ENCODE results near the gene ZNF827. TPM values are rescaled to one million over a fixed set of nuclear protein-coding genes. Genes with fewer than 3 reads are reported as not detected.

Gene ZNF827
- polyA plus RNA-seq, 1 donor from 2014 or later = 12.1 TPM

DNA sequence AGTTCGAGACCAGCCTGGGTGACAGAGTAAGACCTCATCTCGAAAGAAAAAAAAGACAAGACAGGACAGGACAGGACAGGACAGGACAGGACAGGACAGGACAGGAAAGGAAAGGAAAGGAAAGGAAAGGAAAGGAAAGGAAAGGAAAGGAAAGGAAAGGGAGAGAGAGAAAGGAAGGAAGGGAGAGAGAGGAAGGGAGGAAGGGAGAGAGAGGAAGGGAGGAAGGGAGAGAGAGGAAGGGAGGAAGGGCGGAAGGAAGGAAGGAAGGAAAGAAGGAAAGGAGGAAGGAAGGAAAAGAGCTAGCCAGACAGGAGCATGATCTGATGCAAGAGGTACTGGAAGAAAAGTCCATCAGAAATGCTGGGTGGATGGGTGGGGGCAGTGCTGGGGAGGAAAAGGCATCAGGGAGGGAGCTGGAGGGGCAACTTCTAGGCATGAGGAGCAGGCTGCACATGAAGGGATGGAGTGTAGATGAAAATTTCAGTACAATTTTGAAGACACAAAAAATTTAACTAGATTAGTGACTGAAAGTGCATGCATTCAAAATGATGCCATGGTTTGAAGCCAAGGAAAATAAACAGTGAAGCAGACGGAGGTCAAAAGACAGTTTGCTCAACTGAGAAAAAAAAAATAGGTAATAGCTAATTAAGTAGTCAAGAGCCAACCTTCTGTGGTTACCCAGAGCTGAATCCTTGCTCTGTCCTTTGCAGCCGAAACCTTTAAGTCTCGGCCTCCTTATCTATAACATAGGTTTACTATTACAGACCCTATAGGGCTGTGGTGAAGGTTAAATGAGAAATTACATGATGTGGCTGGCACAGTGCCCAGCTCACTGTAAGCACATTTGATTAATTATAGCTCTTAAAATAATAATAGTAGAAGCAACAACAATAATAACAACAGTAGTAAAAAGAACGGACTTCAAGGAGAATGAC lies 59.9 kb downstream of the ZNF827 start:
- Histone ChIP-seq H3F3A (ENCODE audit: insufficient read depth, low read length, poor library complexity, severe bottlenecking) (no peaks in the 10 kb centered on the region), H3K9me3 (ENCODE audit: low read length) (no peaks in the 10 kb centered on the region), H4K20me1 (ENCODE audit: insufficient read depth) (no peaks in the 10 kb centered on the region), H3K9me2 (ENCODE audit: insufficient read depth, low read length) (no peaks in the 10 kb centered on the region), H3K27me3 (ENCODE audit: insufficient read depth, low read depth, low read length) (no peaks in the 10 kb centered on the region), H3K27ac (ENCODE audit: low read length) (no peak overlapping the region), H3K36me3 (ENCODE audit: insufficient read depth, low read length) (peaks cover 4% of the 10 kb centered on the region), H2AFZ (ENCODE audit: low read depth, low read length) (no peak overlapping the region), H3K4me2 (ENCODE audit: low read length) (no peak overlapping the region), H3K9ac (ENCODE audit: low read length) (no peak overlapping the region), H3K4me3 (ENCODE audit: low read length) (no peak overlapping the region), H3K79me2 (replicated peaks; ENCODE audit: insufficient read depth, low read length) (peaks cover 7% of the 10 kb centered on the region)
- TF ChIP-seq TAF1 (IDR thresholded peaks at IDR 0.05; ENCODE audit: low read depth) (no peak), SMC3 (conservative IDR thresholded peaks at IDR 0.05; ENCODE audit: poor library complexity) (no peak), EP300 (conservative IDR thresholded peaks at IDR 0.05; ENCODE audit: poor library complexity, severe bottlenecking) (no peak), POLR2AphosphoS5 (IDR thresholded peaks at IDR 0.05) (no peak), EZH2 (IDR thresholded peaks at IDR 0.05; ENCODE audit: borderline replicate concordance, insufficient read depth, low read length, poor library complexity, severe bottlenecking) (no peak), RAD21 (conservative IDR thresholded peaks at IDR 0.05) (no peak), MXI1 (conservative IDR thresholded peaks at IDR 0.05; ENCODE audit: poor library complexity, severe bottlenecking) (no peak)
- TF ChIP-seq, protein P1, sequence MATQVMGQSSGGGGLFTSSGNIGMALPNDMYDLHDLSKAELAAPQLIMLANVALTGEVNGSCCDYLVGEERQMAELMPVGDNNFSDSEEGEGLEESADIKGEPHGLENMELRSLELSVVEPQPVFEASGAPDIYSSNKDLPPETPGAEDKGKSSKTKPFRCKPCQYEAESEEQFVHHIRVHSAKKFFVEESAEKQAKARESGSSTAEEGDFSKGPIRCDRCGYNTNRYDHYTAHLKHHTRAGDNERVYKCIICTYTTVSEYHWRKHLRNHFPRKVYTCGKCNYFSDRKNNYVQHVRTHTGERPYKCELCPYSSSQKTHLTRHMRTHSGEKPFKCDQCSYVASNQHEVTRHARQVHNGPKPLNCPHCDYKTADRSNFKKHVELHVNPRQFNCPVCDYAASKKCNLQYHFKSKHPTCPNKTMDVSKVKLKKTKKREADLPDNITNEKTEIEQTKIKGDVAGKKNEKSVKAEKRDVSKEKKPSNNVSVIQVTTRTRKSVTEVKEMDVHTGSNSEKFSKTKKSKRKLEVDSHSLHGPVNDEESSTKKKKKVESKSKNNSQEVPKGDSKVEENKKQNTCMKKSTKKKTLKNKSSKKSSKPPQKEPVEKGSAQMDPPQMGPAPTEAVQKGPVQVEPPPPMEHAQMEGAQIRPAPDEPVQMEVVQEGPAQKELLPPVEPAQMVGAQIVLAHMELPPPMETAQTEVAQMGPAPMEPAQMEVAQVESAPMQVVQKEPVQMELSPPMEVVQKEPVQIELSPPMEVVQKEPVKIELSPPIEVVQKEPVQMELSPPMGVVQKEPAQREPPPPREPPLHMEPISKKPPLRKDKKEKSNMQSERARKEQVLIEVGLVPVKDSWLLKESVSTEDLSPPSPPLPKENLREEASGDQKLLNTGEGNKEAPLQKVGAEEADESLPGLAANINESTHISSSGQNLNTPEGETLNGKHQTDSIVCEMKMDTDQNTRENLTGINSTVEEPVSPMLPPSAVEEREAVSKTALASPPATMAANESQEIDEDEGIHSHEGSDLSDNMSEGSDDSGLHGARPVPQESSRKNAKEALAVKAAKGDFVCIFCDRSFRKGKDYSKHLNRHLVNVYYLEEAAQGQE (IDR thresholded peaks at IDR 0.05; ENCODE audit: borderline replicate concordance) = no peak
- TF ChIP-seq, protein P2, sequence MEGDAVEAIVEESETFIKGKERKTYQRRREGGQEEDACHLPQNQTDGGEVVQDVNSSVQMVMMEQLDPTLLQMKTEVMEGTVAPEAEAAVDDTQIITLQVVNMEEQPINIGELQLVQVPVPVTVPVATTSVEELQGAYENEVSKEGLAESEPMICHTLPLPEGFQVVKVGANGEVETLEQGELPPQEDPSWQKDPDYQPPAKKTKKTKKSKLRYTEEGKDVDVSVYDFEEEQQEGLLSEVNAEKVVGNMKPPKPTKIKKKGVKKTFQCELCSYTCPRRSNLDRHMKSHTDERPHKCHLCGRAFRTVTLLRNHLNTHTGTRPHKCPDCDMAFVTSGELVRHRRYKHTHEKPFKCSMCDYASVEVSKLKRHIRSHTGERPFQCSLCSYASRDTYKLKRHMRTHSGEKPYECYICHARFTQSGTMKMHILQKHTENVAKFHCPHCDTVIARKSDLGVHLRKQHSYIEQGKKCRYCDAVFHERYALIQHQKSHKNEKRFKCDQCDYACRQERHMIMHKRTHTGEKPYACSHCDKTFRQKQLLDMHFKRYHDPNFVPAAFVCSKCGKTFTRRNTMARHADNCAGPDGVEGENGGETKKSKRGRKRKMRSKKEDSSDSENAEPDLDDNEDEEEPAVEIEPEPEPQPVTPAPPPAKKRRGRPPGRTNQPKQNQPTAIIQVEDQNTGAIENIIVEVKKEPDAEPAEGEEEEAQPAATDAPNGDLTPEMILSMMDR (IDR thresholded peaks at IDR 0.05; ENCODE audit: poor library complexity, severe bottlenecking) = no peak

DNA sequence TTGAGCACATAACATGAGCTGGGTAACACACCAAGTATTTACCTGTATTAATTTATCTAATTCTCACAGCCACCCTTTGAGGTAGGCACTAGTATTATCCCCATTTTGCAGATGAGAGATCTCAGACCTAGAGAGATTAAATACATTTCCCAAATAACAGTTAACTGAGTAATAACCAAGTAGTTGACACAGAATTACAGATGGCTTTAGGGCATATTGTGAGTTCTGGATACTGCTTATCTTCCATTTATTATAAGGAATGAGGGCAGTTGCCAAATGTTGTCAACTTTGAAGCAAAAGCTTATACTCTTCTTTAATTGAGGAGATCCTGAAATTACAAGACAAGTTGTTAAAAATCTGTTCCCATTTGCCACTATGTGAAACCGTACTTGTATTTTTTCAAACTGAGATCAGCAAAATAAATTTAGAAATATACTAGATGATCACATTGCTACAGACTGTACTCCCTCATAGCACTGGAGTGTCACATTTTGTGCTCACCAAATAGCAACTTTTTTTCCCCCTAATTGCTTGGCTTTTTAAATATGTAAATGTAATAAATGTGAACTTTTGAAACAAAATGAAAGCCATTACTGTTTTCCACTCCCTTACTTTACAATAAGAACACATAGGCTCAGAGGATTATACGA lies 62.0 kb downstream of the ZNF827 start:
- no peak overlapping the region for H3K4me3 ChIP-seq (ENCODE audit: low read length)
- no peak overlapping the region for H3K4me2 ChIP-seq (ENCODE audit: low read length)
- no peaks in the 10 kb centered on the region for H3F3A ChIP-seq (ENCODE audit: insufficient read depth, low read length, poor library complexity, severe bottlenecking)
- no peaks in the 10 kb centered on the region for H3K36me3 ChIP-seq (ENCODE audit: insufficient read depth, low read length)
- H3K27me3 ChIP-seq (ENCODE audit: insufficient read depth, low read depth, low read length) = no peaks in the 10 kb centered on the region
- TF ChIP-seq SMC3 (conservative IDR thresholded peaks at IDR 0.05; ENCODE audit: poor library complexity) (no peak), EP300 (conservative IDR thresholded peaks at IDR 0.05; ENCODE audit: poor library complexity, severe bottlenecking) (no peak), RAD21 (conservative IDR thresholded peaks at IDR 0.05) (no peak), POLR2AphosphoS5 (IDR thresholded peaks at IDR 0.05) (no peak), MXI1 (conservative IDR thresholded peaks at IDR 0.05; ENCODE audit: poor library complexity, severe bottlenecking) (no peak), EZH2 (IDR thresholded peaks at IDR 0.05; ENCODE audit: borderline replicate concordance, insufficient read depth, low read length, poor library complexity, severe bottlenecking) (no peak), TAF1 (IDR thresholded peaks at IDR 0.05; ENCODE audit: low read depth) (no peak)
- TF ChIP-seq, protein P2 (IDR thresholded peaks at IDR 0.05; ENCODE audit: poor library complexity, severe bottlenecking) = no peak
- TF ChIP-seq, protein P1 (IDR thresholded peaks at IDR 0.05; ENCODE audit: borderline replicate concordance) = no peak
- H2AFZ ChIP-seq (ENCODE audit: low read depth, low read length) = no peak overlapping the region
- H3K9ac ChIP-seq (ENCODE audit: low read length) = no peak overlapping the region
- no peaks in the 10 kb centered on the region for H3K79me2 ChIP-seq (replicated peaks; ENCODE audit: insufficient read depth, low read length)
- no peaks in the 10 kb centered on the region for H3K9me3 ChIP-seq (ENCODE audit: low read length)
- H3K27ac ChIP-seq (ENCODE audit: low read length) = no peak overlapping the region
- H3K9me2 ChIP-seq (ENCODE audit: insufficient read depth, low read length) = no peaks in the 10 kb centered on the region
- H4K20me1 ChIP-seq (ENCODE audit: insufficient read depth) = no peaks in the 10 kb centered on the region

All from neural cell (in vitro differentiated cells).